Stimulated activated CD4-positive, alpha-beta T cell treated with anti-CD3 and anti-CD28 coated beads, Interleukin-1b, Interleukin-23, amount 100 ng/mL, for 24 hours (primary cell): ENCODE results near the gene GADD45G.

Experiments
- DNase-seq, 4 experiments: peaks; one replicate each; pipeline ENCODE4 v3.0.0-alpha.2; 2020; ENCODE audit warnings: low read depth in 4 of 4, low spot score in 1 of 4

Gene GADD45G

DNA sequence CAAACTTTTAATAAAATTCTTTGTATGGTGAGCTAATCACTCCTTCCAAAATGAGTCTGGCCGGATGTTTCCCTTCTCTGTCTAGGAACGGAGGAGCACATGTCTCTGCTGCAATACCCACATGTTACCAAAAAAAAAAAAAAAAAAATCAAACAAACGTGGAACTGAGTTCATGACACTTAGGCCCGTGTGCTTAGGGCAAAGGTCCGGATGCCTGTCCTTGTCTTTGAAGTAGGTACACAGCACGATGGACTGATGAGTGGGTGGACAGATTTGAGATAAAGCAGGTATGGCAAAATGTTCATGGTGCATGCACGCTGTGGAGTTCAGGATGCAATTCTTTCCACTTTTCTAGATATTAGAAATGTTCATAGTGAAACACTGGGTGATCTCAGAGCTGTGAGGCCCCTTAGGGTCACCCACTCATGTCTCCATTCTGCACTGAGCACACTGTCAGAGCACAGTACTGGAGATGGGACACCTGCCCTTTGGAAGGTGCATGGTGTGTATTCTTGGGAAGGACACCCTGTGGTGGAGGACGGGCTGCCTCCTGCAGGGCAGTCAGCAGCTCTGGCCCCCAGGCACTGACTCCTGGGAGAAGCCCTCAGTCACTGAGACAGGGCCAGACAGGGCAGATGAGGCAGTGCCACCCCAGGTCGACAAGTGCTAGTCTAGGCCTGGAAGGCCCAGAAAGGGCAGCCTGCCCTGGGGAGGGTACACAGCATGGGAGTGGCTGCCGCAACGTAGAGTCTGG lies 43.6 kb downstream of the GADD45G start:
- no peak for DNase-seq

- DNase-seq, result no peak
Measured at GRCh38 chr9:89649039-89649691, 44.4 kb downstream of the GADD45G start.

GRCh38 chr9:89654025-89654662 lies 49.3 kb downstream of the GADD45G start:
- DNase-seq, result no peak

DNA sequence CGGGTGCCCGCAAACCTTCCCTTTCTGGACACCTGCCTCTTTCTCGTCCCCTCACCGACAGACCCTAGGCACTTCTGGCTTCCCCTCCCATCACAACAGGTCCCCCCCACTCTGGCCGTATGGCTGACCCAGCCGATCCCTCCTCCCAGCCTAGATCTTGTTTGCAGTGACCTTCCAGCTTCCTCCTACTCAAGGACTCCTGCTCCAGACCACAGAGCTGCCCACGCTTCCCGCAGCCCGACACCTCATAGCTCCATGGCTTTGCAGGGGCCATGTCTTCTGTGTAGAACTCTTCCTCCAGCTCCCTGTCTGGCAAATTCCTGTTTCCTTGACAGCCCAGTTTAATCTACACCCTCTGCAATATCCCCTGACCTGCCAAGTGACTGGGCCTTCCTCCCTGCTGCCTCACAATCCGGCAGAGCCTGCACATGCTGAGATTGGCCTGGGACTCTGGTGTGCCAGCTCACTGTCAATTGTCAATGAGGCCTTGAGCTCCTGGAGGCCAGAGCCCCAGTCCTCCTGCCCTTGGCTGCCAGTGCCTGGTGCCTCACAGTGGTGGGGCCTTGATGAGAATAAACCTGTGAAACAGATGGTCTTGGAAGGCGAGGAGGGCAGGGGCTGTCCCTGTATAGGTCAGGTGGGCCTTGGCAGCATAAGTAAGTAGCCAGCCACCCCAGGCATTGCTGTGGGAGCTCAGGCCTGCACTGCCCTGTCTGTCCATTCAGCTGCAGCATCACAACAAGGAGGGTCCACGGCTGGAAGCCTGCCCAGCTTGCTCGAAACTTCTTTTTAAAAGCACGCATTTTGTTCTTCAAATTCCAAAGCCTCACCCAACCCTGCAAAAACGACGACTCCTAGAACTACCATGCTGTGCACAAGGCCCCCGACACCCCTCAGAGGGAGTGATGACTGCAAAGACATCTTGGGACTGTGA lies 50.5 kb downstream of the GADD45G start:
- no peak for DNase-seq
